Cerebellar cortex (tissue), 1 donor: ENCODE data around the gene ADCY2.
"Not testable (repeated sequence)": the region's sequence is repeated elsewhere in the genome, so short reads cannot be mapped to it uniquely, and the experiment has no call there.

Source experiments
- DNase-seq: peaks from one replicate; pipeline ENCODE4 v3.0.0-alpha.2; 2015; ENCODE audit warnings: low spot score

ADCY2 gene

GRCh38 chr5:7395432-7395946 is 449 bp upstream of the ADCY2 start:
- DNase-seq, result no peak

GRCh38 chr5:7396713-7397454 is 946 bp downstream of the ADCY2 start:
- peak; percentile 10 for DNase-seq

- no peak for DNase-seq
These were observed 2.0 kb downstream of the ADCY2 start for GRCh38 chr5:7397937-7398336.

DNA sequence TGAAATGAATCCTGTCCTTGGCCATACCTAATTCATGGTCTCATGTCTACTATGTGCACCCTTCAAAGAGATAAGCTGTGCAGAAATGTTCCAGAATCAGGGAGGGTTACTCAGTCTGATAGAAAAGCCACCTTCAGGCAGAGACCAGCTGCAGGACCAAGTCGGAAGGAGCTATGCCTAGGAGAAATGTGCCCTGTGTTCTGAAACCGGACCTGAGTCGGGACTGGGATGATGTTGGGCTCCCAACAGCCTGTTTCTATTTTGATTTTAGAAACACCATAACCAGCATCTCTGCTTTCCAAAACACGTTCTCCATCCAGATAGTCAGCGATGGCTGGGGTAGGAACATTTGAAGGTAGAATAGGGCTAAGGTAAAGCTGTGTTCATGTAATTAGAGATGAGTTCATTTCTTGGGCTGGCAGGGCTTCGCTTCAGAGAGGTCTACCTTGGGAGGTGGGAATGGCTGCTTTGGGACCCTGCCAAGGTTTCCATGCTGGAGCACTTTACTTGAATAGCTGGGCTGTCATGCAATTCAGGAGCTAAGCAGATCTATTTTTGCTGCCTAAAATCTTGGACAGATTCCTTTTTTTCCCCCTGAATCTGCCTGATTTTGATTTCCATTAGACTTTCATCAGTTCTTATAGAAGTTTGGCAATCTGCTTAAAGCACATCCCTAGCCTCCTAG is 2.8 kb downstream of the ADCY2 start:
- DNase-seq, result no peak

GRCh38 chr5:7405277-7405676 is 9.3 kb downstream of the ADCY2 start:
- no peak for DNase-seq

DNA sequence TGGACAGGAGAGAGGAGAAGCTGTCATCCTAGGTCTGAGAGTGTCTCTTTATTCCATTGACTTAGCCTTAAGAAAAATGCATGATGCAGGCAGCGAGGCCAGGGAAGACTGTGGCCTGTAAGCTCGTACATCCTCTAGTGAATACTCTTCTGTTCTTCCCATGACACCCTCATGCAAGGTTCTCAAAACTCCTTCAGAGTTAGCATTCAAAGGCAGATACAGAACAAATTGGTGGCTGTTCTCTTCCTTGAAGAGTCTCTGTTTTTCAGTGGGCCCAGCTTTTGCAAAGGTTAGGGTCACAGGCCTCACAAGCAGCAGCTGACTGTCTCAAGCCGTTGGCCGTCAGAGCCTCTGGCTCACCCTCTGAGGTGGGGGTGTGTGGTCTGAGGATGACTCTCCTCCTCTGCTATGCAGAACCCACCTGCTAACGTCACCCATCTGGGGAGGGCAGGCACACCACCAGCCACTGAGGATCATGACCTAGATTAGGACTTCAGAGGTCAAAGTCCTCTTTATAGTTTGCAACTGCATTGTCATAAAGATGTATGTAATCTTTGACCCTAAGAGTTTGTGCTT is 15.1 kb downstream of the ADCY2 start:
- DNase-seq, result no peak

- DNase-seq, result no peak
These were observed 16.5 kb downstream of the ADCY2 start for GRCh38 chr5:7412409-7412808.

GRCh38 chr5:7415123-7415522 is 19.2 kb downstream of the ADCY2 start:
- peak; percentile 4 for DNase-seq

DNA sequence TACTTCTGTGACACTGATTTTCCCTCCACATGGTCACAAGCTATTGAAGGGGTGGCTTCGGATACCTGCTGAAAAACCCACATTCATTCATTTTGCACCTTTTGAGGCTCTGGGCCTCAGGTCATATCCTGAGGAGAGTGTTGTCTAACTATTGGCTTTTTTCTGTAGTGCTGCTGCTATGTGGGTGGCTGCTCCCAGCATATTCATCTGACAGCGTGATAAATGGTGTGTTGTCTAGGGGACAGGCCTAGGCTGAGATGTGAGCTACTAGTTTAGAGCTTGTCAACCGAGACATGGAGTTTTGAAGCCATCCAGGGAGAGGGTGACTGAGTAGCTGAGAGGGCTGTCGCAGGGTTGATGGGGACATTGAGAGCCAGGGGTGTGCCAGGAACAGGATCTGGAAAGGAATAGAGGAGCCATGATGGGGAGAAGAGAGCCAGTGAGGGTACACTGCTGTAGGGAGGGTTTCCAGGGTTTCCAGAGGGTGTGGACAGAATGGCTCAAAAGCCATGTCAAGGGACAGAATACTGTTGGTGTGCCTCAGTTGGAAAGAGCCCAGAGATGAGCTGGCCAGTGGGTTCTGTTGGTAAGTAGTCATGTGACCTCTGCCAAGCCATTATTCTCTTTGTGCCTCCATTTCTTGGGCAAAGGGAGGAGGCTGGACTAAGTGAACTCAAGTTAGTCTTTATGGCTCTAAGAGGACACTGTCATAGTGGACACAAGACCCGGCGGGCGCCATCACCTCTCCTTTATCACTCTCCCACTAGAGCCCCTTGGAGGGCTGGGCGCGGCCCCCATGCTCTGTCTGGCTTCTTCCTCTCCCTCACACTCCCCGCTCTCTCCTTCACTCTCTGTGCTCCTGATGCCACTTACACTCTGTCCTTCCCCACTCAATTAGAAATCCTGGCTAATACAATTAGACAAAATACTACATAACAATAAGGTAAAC is 19.9 kb downstream of the ADCY2 start:
- no peak for DNase-seq

DNA sequence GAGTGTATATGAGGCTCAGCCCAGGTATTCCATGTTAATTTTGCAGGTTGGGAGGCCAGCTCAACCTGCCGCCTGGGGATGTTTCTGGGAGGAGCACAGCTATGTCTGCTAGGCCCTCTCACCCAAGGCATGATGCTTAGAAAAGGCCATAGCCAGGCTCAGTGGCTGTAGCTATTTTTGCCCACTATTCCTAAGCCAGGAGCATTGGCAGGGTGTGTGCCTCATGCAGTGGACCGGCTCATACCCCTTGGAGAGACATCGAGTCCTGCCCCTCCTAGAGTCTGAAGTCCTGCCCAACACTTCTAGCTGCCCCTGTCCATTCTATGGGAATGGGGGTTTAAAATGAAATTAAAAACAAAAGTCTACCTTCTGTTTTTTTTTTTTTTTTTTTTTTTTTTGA is 22.3 kb downstream of the ADCY2 start:
- no peak for DNase-seq

GRCh38 chr5:7419367-7419766 is 23.4 kb downstream of the ADCY2 start:
- DNase-seq, result no peak

DNA sequence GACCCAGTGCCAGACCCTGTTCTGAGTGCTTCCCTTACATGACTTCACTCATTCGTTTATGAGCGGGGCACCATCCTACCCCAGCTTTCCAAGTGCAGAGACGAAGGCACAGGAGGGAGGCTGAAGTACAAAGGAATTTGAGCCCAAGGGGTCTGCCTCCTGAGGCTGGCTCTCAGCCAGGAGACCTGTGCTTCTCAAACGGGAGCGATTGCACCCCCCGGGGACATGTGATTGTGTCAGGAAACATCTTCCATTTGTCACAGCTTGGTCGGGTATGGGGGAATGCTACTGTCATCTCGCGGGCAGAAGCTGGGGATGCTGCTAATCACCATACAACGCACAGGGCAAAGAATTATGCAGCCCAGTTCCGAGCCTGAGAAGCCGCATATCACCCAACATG is 23.9 kb downstream of the ADCY2 start:
- DNase-seq, result no peak

GRCh38 chr5:7420510-7421280 is 24.8 kb downstream of the ADCY2 start:
- no peak for DNase-seq

DNA sequence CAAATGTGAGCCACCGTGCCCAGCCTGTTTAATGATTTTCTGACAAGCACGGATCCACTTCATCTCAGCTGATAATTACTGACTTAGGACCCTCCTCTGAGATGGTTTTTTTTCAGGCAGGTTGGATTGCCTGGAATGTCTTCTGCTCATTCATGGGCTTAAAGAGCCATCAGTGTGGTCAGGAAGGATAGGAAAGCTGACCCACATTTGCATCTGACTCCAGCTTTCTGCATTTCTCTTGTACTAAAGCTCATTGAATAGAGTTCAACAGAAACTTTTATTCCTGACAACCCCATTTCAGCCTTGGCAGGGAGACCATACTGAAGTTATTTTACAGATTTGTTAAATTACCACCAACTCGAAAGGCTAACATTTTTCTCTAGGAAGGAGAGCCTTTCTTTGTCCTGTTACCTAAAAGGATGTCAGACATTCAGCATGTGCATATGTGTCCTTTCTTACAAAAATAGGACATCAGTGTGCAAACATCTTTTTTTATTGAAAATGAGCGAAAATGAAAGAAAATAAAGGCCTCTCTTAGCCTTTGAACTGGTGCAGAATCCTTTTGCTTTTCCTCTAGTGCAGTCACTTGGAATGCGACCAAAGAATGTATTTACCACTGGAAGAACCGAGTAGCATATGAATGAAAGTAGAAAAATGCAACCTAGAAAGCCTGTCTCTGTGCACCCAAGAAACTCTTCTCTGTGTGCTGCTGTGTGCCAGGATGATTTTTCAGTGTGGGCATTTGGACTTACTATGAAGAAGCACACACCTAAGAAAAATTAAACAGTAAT is 26.6 kb downstream of the ADCY2 start:
- no peak for DNase-seq

GRCh38 chr5:7423231-7423630 is 27.3 kb downstream of the ADCY2 start:
- not testable (repeated sequence) for DNase-seq

- DNase-seq, result no peak
These were observed 29.9 kb downstream of the ADCY2 start for GRCh38 chr5:7425830-7426229.

DNA sequence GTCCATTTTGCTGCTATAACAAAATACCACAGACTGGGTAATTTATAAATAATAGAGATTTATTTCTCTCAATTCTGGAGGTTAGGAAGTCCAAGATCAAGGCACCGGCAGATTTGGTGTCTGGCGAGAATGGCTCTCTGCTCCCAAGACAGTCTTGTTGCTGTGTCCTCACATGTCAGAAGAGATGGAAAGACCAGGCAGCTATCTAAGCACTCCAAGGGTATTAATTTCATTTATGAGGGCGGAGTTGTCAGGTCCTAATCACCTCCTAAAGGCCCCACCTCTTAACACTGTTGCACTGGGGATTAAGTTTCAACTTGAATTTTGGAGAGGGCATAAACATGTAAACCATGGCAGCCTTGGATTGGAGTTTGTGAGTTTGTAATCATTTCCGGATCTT is 30.3 kb downstream of the ADCY2 start:
- no peak for DNase-seq

DNA sequence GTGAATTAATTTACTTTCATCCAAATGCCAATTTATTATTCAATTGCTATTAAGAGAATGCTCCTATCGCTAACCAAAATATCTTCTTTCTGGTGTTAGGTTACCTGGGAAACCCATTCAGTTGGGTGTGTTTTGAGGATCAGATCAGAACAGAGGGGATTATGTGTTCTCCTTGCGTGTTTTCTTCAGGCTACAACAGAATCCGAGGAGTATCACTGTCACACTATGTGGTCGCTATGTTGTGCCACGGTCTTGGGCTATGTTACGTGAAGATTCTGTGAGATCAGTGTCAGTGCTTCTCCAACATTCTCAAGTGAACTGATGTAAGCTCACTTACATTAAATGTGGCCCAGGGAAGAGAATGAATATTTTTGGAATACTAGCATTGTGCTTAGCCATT is 39.0 kb downstream of the ADCY2 start:
- DNase-seq, result no peak

DNA sequence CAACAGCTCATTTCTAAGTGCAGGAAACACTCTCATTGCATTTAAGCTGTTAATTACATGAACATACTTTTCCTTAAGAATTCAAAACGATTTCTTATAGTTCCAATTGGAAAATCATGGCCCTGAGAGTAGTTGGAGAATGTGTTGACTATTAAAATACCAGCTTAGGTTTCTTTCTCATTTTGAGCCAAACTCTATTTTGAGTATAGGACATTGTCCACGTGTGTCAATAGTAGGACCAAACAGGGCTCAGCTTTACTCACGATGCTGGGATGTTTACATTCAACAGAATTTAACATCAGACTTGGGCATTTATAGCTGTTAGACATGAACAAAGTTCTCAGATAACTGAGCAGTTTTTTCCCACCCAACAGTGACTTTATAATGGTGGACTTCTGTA is 39.6 kb downstream of the ADCY2 start:
- DNase-seq, result no peak

DNA sequence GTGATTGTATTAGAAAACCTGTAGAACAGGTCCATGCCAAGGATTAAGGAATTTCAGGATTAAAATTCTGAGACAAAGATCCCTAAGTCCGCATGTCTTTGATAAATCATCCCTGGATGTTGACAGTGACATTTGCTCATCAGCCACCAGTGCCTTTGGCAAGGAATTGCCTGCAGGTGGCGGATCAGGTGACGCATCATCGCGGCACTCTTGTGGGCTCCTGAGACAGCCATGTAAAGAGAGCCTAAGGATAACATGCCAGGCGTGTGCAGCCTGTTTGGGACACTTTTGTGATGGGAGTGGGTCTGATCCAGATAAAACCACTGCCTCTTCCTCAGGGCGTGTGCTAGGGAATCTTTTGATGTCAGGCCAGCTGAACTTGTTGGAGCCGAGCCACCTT is 40.6 kb downstream of the ADCY2 start:
- no peak for DNase-seq
